AG09309 (cell line): ENCODE measurements around the gene SLC4A1.

Experiments
- DNase-seq: peaks from one replicate; pipeline ENCODE4 v3.0.0-alpha.2; 2010; ENCODE audit warnings: low read depth
- H3K4me3 ChIP-seq: 2 replicates; pipeline ENCODE4 v1.5.1; 2011; ENCODE audit warnings: mild to moderate bottlenecking, low read depth, low read length, moderate library complexity; ENCODE audit not compliant: control insufficient read depth
- CTCF ChIP-seq: IDR thresholded peaks from 2 replicates; pipeline ENCODE4 v1.5.1; 2011; ENCODE audit warnings: mild to moderate bottlenecking, low read depth, low read length, inconsistent platforms; ENCODE audit not compliant: insufficient read depth, control insufficient read depth; ENCODE audit errors: missing control alignments

Gene SLC4A1

DNA sequence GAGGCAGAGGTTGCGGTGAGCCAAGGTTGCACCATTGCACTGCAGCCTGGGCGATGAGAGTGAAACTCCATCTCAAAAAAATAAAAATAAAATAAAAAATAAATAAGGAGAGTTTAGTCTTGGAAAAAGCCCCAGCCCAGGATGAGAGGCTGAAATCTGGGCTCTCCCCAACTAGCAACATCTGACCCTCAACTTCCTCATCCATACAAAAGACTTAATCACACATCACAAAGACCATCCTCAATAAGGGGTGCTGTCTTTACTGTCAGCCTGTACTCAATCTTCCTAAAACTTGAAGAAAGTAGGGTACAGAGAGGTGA is 11.4 kb upstream of the SLC4A1 start:
- H3K4me3 ChIP-seq: no peak overlapping the region
- TF ChIP-seq CTCF: no peak
- no peak for DNase-seq

DNA sequence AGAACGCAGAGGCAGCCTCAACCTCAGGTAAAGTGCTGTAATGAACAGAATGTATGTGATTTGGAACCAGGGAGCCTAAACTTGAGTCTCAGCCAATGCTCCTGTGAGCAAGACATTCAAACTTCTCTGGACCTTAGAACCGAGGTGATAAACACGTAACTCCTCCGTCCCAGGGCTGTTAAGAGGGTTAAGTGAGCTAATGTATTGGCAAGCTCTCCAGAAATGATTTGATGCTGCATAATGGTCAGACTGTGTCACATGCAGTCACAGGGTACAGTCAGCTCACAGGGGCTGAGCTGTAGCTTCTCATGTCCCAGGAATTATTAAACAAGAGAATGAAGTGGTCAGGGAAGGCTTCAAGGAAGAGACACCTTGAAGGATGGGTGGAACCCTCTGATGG is 10.0 kb upstream of the SLC4A1 start:
- TF ChIP-seq CTCF: no peak
- no peak for DNase-seq
- H3K4me3 ChIP-seq: no peak overlapping the region

- no peak overlapping the region for H3K4me3 ChIP-seq
- DNase-seq: no peak
- TF ChIP-seq CTCF: no peak
Measured at GRCh38 chr17:44273607-44274006, 5.7 kb upstream of the SLC4A1 start.

- TF ChIP-seq CTCF: no peak
- H3K4me3 ChIP-seq: no peak overlapping the region
- no peak for DNase-seq
Measured at GRCh38 chr17:44272954-44273353, 5.0 kb upstream of the SLC4A1 start.

DNA sequence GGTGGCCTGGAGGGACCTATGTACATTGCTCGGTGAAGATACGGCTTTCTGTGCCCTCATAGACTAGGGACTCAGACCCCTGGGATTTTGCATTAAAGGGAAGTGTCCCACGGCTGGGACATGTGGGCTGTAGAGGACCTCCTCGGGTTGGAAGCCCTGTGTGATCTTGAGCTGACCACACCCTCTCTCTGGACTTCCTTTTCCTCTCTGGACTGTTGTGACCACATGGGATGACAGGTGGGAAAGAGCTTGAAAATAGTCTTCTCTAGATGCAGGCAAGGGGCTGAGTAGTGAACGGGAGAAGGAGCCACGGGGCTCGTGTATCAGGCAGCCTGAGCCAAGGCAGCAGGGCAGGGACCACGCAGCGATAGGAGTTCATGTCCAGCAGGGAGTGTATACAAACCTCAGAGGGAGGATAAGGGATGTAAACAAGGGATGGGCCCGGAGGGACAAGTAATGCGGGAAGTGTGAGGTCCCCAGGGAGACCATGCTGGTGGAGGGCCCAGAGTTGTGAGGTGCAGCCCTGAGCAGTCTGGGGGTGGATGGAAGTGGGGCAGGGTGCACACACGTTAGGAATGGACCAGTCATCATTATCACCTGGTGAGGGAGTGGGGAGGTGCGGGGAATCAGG is 4.5 kb upstream of the SLC4A1 start:
- TF ChIP-seq CTCF: no peak
- no peak for DNase-seq
- H3K4me3 ChIP-seq: no peak overlapping the region

GRCh38 chr17:44269535-44270240 is 1.8 kb upstream of the SLC4A1 start:
- no peak overlapping the region for H3K4me3 ChIP-seq
- DNase-seq: no peak
- no peak for TF ChIP-seq CTCF
